HG02642 (cell line): ENCODE results near the gene DNAH6.
"Not testable (repeated sequence)": the region's sequence is repeated elsewhere in the genome, so short reads cannot be mapped to it uniquely, and the experiment has no call there.

Experiments
- ATAC-seq: cut with Tn5 transposase; IDR thresholded peaks from one replicate; pipeline ENCODE4 v1.9.1; 2021; ENCODE audit warnings: mild to moderate bottlenecking; ENCODE audit not compliant: unreplicated experiment, poor library complexity

DNAH6 gene

DNA sequence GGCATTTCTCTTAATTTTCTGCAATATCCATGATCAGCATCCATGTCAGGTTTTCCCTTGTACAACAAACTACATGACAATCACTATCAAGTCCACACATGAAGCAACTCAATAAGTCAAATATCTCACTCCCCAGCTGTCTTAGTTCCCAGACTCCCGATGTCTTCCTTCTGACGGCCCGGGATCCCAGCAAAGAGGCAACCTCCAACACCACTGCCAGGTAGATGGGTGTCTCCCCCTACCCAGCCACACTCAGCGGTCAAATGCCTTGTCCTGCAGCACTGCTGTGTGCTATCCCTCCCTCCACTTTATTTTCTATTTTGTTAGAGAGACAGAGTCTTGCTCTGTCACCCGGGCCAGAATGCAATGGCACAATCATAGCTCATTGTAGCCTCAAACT lies 341.3 kb downstream of the DNAH6 start:
- no peak for ATAC-seq

DNA sequence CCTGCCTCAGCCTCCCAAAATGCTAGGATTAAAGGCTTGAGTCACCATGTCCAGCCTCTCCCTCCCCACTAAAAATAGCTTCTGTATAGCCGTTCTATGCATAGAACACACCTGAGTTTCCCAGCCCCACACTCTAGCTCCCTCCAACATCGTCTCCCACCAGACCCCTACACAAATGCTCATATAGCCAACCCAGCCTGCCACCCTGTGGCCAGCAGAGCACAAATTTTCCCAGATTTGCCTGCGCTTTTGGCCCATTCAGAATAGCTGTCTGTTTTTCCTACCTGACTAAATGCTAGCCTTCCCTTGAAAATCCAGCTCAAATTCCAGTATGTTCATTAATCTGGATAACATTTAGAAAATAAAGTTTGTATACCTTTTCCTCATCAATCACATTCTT lies 341.8 kb downstream of the DNAH6 start:
- no peak for ATAC-seq

DNA sequence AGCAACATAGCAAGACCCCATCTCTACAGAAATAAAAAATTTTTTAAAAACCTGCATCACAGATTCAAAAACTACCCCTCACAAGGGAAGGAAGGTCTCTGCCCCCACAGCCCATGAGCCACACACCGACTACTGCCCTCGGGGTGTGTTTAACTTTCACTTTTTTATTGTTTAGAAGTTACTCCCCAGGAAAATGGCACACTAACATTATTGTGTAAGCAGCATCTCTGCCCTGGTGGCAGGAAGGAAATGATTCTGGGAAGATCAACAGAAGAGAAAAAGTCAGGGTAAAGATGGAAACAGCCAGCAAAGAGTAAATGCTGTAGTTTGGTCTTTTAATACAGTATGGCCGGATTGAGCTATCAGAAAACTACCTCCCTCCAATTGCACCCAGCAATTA lies 342.6 kb downstream of the DNAH6 start:
- no peak for ATAC-seq

- ATAC-seq = no peak
These were observed 345.2 kb downstream of the DNAH6 start for GRCh38 chr2:84861539-84861938.

- no peak for ATAC-seq
These were observed 345.7 kb downstream of the DNAH6 start for GRCh38 chr2:84862006-84862405.

GRCh38 chr2:84865181-84865783 lies 349.0 kb downstream of the DNAH6 start:
- ATAC-seq = no peak

- ATAC-seq = no peak
These were observed 349.8 kb downstream of the DNAH6 start for GRCh38 chr2:84866122-84866521.

DNA sequence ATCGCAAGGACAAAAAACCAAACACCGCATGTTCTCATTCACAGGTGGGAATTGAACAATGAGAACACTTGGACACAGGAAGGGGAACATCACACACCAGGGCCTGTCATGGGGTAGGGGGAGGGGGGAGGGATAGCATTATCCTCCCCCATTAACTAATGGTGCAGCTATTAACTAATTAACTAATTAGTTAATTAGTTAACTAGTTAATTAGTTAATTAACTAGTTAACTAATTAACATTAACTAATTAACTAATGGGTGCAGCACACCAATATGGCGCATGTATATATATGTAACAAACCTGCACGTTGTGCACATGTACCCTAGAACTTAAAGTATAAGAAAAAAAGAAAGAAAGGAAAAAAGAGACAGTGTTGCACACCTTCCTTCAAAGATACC lies 352.0 kb downstream of the DNAH6 start:
- not testable (repeated sequence) for ATAC-seq
